DND-41 (cell line): ENCODE measurements around the gene RGP1.

ENCODE experiments used
- ATAC-seq: fragments of 200-7000 bp; cut with Tn5 transposase; 3 replicates; pipeline ENCODE4 v1.9.1; 2021; ENCODE audit warnings: low read depth; ENCODE audit not compliant: insufficient read depth
- DNase-seq: peaks from one replicate; pipeline ENCODE4 v3.0.0-alpha.2; 2020
- H2AFZ ChIP-seq: 2 replicates; pipeline ENCODE4 v1.6.0; 2012; ENCODE audit warnings: low read depth, low read length
- H3K27ac ChIP-seq: 2 replicates; pipeline ENCODE4 v1.5.1; 2012; ENCODE audit warnings: low read length, inconsistent platforms
- H3K27me3 ChIP-seq: fragments of 200-600 bp; sonication (generic); 2 replicates; pipeline ENCODE4 v1.6.0; 2012; ENCODE audit warnings: low read length, mild to moderate bottlenecking, inconsistent platforms; ENCODE audit not compliant: insufficient read depth, poor library complexity
- H3K36me3 ChIP-seq: 2 replicates; pipeline ENCODE4 v1.5.1; 2012; ENCODE audit warnings: low read length, inconsistent platforms; ENCODE audit not compliant: insufficient read depth
- H3K4me1 ChIP-seq: 2 replicates; pipeline ENCODE4 v1.5.1; 2012; ENCODE audit warnings: mild to moderate bottlenecking, low read length; ENCODE audit not compliant: insufficient read depth
- H3K4me2 ChIP-seq: 2 replicates; pipeline ENCODE4 v1.6.0; 2012; ENCODE audit warnings: mild to moderate bottlenecking, moderate library complexity, low read length, inconsistent platforms; ENCODE audit not compliant: insufficient read depth
- H3K4me3 ChIP-seq, 2 experiments: fragments of 200-600 bp in 1 of 2; shearing (Covaris generic) in 1 of 2; 2 replicates each; pipeline ENCODE4 v1.5.1; 2012 to 2016; ENCODE audit warnings: inconsistent platforms in 2 of 2, low read length in 2 of 2, mild to moderate bottlenecking in 2 of 2, low read depth in 1 of 2, moderate library complexity in 1 of 2
- H3K79me2 ChIP-seq: 2 replicates; pipeline ENCODE4 v1.6.0; 2012; ENCODE audit warnings: low read length, inconsistent platforms; ENCODE audit not compliant: insufficient read depth
- H3K9ac ChIP-seq: 2 replicates; pipeline ENCODE4 v1.6.0; 2012; ENCODE audit warnings: low read depth, mild to moderate bottlenecking, inconsistent platforms, low read length, moderate library complexity
- H3K9me3 ChIP-seq: 2 replicates; pipeline ENCODE4 v1.5.1; 2012; ENCODE audit warnings: low read length, moderate library complexity, mild to moderate bottlenecking, inconsistent platforms; ENCODE audit not compliant: insufficient read depth, severe bottlenecking
- H4K20me1 ChIP-seq: 2 replicates; pipeline ENCODE4 v1.6.0; 2012; ENCODE audit warnings: low read length; ENCODE audit not compliant: insufficient read depth
- CTCF ChIP-seq: IDR thresholded peaks from 2 replicates; pipeline ENCODE4 v1.5.1; 2012; ENCODE audit warnings: borderline replicate concordance, low read length, moderate library complexity, mild to moderate bottlenecking; ENCODE audit not compliant: poor library complexity, severe bottlenecking; ENCODE audit errors: extremely low read depth
- EZH2 ChIP-seq: IDR thresholded peaks from 3 replicates; pipeline ENCODE4 v1.6.1; 2012; ENCODE audit warnings: borderline replicate concordance, low read depth, mild to moderate bottlenecking, moderate library complexity, low read length, inconsistent platforms; ENCODE audit not compliant: severe bottlenecking

The RGP1 gene

GRCh38 chr9:35710818-35711500, 38.1 kb upstream of the RGP1 start:
- no peak overlapping the region for H3K4me3 ChIP-seq
- DNase-seq: no peak
- H3K9me3 ChIP-seq: no peaks in the 10 kb centered on the region
- no peak for TF ChIP-seq EZH2
- no peak for TF ChIP-seq CTCF
- no peaks in the 10 kb centered on the region for H3K79me2 ChIP-seq
- no peak for ATAC-seq
- peaks cover 4% of the 10 kb centered on the region; the same call in 1 of the 2 replicates for H4K20me1 ChIP-seq
- H3K27ac ChIP-seq: no peak overlapping the region
- no peak overlapping the region for H3K4me2 ChIP-seq
- H3K27me3 ChIP-seq: no peaks in the 10 kb centered on the region
- peaks cover 86% of the 10 kb centered on the region for H3K36me3 ChIP-seq
- H3K9ac ChIP-seq: no peak overlapping the region
- no peak overlapping the region for H2AFZ ChIP-seq
- H3K4me1 ChIP-seq: no peaks in the 10 kb centered on the region

- Histone ChIP-seq H3K36me3 (peaks cover 86% of the 10 kb centered on the region), H3K4me1 (no peaks in the 10 kb centered on the region)
- no peak for DNase-seq
These were observed 37.3 kb upstream of the RGP1 start for GRCh38 chr9:35711501-35712428.

GRCh38 chr9:35712762-35713400, 36.2 kb upstream of the RGP1 start:
- H3K4me1 ChIP-seq: no peaks in the 10 kb centered on the region
- H3K27ac ChIP-seq: no peak overlapping the region
- peaks cover 86% of the 10 kb centered on the region for H3K36me3 ChIP-seq
- H3K4me2 ChIP-seq: no peak overlapping the region
- no peaks in the 10 kb centered on the region for H3K79me2 ChIP-seq
- peaks cover 4% of the 10 kb centered on the region; the same call in 1 of the 2 replicates for H4K20me1 ChIP-seq
- H2AFZ ChIP-seq: no peak overlapping the region
- ATAC-seq: no peak
- no peaks in the 10 kb centered on the region for H3K9me3 ChIP-seq
- no peak overlapping the region for H3K4me3 ChIP-seq
- no peak for DNase-seq
- no peaks in the 10 kb centered on the region for H3K27me3 ChIP-seq
- H3K9ac ChIP-seq: no peak overlapping the region
- TF ChIP-seq CTCF: no peak
- TF ChIP-seq EZH2: no peak

More at GRCh38 chr9:35711501-35712428, 37.3 kb upstream of the RGP1 start:
- no peak overlapping the region for H3K4me2 ChIP-seq
- no peak overlapping the region for H3K27ac ChIP-seq
- H4K20me1 ChIP-seq: peaks cover 4% of the 10 kb centered on the region; the same call in 1 of the 2 replicates
- H3K9ac ChIP-seq: no peak overlapping the region
- no peaks in the 10 kb centered on the region for H3K27me3 ChIP-seq
- TF ChIP-seq EZH2: no peak
- TF ChIP-seq CTCF: no peak
- no peak overlapping the region for H3K4me3 ChIP-seq
- no peak for ATAC-seq
- H2AFZ ChIP-seq: no peak overlapping the region
- H3K79me2 ChIP-seq: no peaks in the 10 kb centered on the region
- H3K9me3 ChIP-seq: no peaks in the 10 kb centered on the region
